ENCODE data around the gene CC2D1B. TPM values are rescaled to one million over a fixed set of nuclear protein-coding genes. Genes with fewer than 3 reads are reported as not detected.

The CC2D1B gene
- polyA plus RNA-seq, 1 donor from 2014 or later: 20.1 TPM

- no peak overlapping the region for H3K4me2 ChIP-seq (ENCODE audit: low read length)
- no peaks in the 10 kb centered on the region for H3K27me3 ChIP-seq (ENCODE audit: insufficient read depth, low read depth, low read length)
- no peak overlapping the region for H3K9ac ChIP-seq (ENCODE audit: low read length)
- H3K27ac ChIP-seq (ENCODE audit: low read length): no peak overlapping the region
- H2AFZ ChIP-seq (ENCODE audit: low read depth, low read length): no peak overlapping the region
- no peaks in the 10 kb centered on the region for H3K9me2 ChIP-seq (ENCODE audit: insufficient read depth, low read length)
- H3K9me3 ChIP-seq (ENCODE audit: low read length): no peaks in the 10 kb centered on the region
- no peaks in the 10 kb centered on the region for H4K20me1 ChIP-seq (ENCODE audit: insufficient read depth)
- H3K36me3 ChIP-seq (ENCODE audit: insufficient read depth, low read length): peaks cover 4% of the 10 kb centered on the region
- H3K4me3 ChIP-seq (ENCODE audit: low read length): no peak overlapping the region
- H3F3A ChIP-seq (ENCODE audit: insufficient read depth, low read length, poor library complexity, severe bottlenecking): no peaks in the 10 kb centered on the region
- TF ChIP-seq REST (IDR thresholded peaks at IDR 0.05; ENCODE audit: borderline replicate concordance): no peak
- no peak for TF ChIP-seq RAD21 (conservative IDR thresholded peaks at IDR 0.05)
- TF ChIP-seq POLR2AphosphoS5 (IDR thresholded peaks at IDR 0.05): peak; percentile 18
- TF ChIP-seq SMC3 (conservative IDR thresholded peaks at IDR 0.05; ENCODE audit: poor library complexity): no peak
- no peaks in the 10 kb centered on the region for H3K79me2 ChIP-seq (replicated peaks; ENCODE audit: insufficient read depth, low read length)
Observed at GRCh38 chr1:52352690-52353089, 13.3 kb downstream of the CC2D1B start.

GRCh38 chr1:52348704-52349300, 17.2 kb downstream of the CC2D1B start:
- no peak overlapping the region for H2AFZ ChIP-seq (ENCODE audit: low read depth, low read length)
- H3K4me2 ChIP-seq (ENCODE audit: low read length): no peak overlapping the region
- H3K27me3 ChIP-seq (ENCODE audit: insufficient read depth, low read depth, low read length): no peaks in the 10 kb centered on the region
- H3K9ac ChIP-seq (ENCODE audit: low read length): no peak overlapping the region
- no peaks in the 10 kb centered on the region for H3K9me2 ChIP-seq (ENCODE audit: insufficient read depth, low read length)
- TF ChIP-seq POLR2AphosphoS5 (IDR thresholded peaks at IDR 0.05) (no peak), CTCF (IDR thresholded peaks at IDR 0.05; ENCODE audit: poor library complexity, severe bottlenecking) (peak; percentile 39), TAF1 (IDR thresholded peaks at IDR 0.05; ENCODE audit: low read depth) (no peak), RAD21 (conservative IDR thresholded peaks at IDR 0.05) (peak; percentile 48)
- H3F3A ChIP-seq (ENCODE audit: insufficient read depth, low read length, poor library complexity, severe bottlenecking): no peaks in the 10 kb centered on the region
- H3K27ac ChIP-seq (ENCODE audit: low read length): no peak overlapping the region
- H4K20me1 ChIP-seq (ENCODE audit: insufficient read depth): no peaks in the 10 kb centered on the region
- no peaks in the 10 kb centered on the region for H3K79me2 ChIP-seq (replicated peaks; ENCODE audit: insufficient read depth, low read length)
- no peak overlapping the region for H3K4me3 ChIP-seq (ENCODE audit: low read length)
- H3K36me3 ChIP-seq (ENCODE audit: insufficient read depth, low read length): no peaks in the 10 kb centered on the region
- no peaks in the 10 kb centered on the region for H3K9me3 ChIP-seq (ENCODE audit: low read length)

GRCh38 chr1:52346653-52347052, 19.4 kb downstream of the CC2D1B start:
- no peak overlapping the region for H3K4me2 ChIP-seq (ENCODE audit: low read length)
- no peaks in the 10 kb centered on the region for H3K9me3 ChIP-seq (ENCODE audit: low read length)
- no peak overlapping the region for H3K27ac ChIP-seq (ENCODE audit: low read length)
- H2AFZ ChIP-seq (ENCODE audit: low read depth, low read length): no peak overlapping the region
- no peaks in the 10 kb centered on the region for H3F3A ChIP-seq (ENCODE audit: insufficient read depth, low read length, poor library complexity, severe bottlenecking)
- H3K36me3 ChIP-seq (ENCODE audit: insufficient read depth, low read length): no peaks in the 10 kb centered on the region
- no peak overlapping the region for H3K4me3 ChIP-seq (ENCODE audit: low read length)
- TF ChIP-seq POLR2AphosphoS5 (IDR thresholded peaks at IDR 0.05) (no peak), SMC3 (conservative IDR thresholded peaks at IDR 0.05; ENCODE audit: poor library complexity) (no peak), CTCF (IDR thresholded peaks at IDR 0.05; ENCODE audit: poor library complexity, severe bottlenecking) (no peak)
- H3K79me2 ChIP-seq (replicated peaks; ENCODE audit: insufficient read depth, low read length): no peaks in the 10 kb centered on the region
- H3K9ac ChIP-seq (ENCODE audit: low read length): no peak overlapping the region
- no peaks in the 10 kb centered on the region for H3K27me3 ChIP-seq (ENCODE audit: insufficient read depth, low read depth, low read length)
- H3K9me2 ChIP-seq (ENCODE audit: insufficient read depth, low read length): no peaks in the 10 kb centered on the region
- H4K20me1 ChIP-seq (ENCODE audit: insufficient read depth): no peaks in the 10 kb centered on the region

All from neural cell (in vitro differentiated cells).